GM18519 (cell line): ENCODE data around the gene MYMK.

Experiments
- ATAC-seq: cut with Tn5 transposase; IDR thresholded peaks from one replicate; pipeline ENCODE4 v1.9.1; 2021; ENCODE audit warnings: mild to moderate bottlenecking, moderate library complexity; ENCODE audit not compliant: unreplicated experiment, low FRiP score

MYMK gene

GRCh38 chr9:133489253-133490190 is 35.2 kb downstream of the MYMK start:
- no peak for ATAC-seq

GRCh38 chr9:133488686-133489252 is 36.0 kb downstream of the MYMK start:
- ATAC-seq = no peak

DNA sequence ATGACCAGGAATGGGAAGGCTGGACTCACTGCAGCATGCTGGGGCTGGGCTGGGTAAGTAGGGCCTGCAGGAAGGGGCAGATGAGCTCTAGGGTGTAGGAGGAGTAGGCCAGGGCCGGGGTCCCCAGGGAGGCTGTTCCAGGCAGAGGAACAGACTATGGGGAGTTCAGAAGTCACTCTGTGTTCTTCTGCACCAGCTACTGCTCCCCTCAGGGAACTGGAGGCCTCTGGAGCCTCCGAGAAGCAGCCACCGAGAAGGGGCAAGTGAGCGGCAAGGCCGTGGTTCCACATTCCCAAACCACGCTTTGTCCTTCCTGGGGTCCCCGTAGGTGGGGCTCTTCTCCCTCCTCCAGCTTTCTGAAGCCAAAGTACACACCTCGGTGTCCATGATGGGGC is 37.4 kb downstream of the MYMK start:
- no peak for ATAC-seq

GRCh38 chr9:133485531-133486260 is 39.1 kb downstream of the MYMK start:
- no peak for ATAC-seq

- ATAC-seq = no peak
Measured at GRCh38 chr9:133484671-133485437, 39.9 kb downstream of the MYMK start.

DNA sequence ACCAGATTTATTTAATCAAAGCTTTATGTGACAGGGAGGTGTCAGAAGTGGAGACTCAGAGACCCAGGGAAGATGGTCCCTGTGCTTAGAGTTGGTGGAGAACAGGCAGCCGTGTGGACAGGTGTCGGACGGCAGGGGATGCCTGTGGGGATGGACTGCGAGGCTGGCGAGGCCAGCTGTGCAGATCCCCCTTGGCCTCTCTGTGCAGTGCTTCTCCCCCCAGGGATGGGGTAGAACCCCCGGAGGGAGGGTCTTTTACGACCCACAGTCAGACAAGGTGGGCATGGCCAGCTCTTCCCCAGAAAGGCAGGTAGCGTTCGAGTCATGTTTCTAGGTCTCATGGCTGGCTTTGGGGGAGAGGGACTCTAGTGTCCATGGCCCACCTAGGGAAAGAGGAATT is 41.1 kb downstream of the MYMK start:
- ATAC-seq = no peak

GRCh38 chr9:133478851-133479711 is 45.7 kb downstream of the MYMK start, which contains the start of gene SLC2A6:
SLC2A6 (minus strand) TSS chr9:133479099; CDS start chr9:133479059, 40 bp downstream.
- peak; percentile 74 for ATAC-seq

GRCh38 chr9:133477992-133478850 is 46.5 kb downstream of the MYMK start:
- peak; percentile 14 for ATAC-seq

- no peak for ATAC-seq
Measured at GRCh38 chr9:133477461-133477860, 47.3 kb downstream of the MYMK start.

DNA sequence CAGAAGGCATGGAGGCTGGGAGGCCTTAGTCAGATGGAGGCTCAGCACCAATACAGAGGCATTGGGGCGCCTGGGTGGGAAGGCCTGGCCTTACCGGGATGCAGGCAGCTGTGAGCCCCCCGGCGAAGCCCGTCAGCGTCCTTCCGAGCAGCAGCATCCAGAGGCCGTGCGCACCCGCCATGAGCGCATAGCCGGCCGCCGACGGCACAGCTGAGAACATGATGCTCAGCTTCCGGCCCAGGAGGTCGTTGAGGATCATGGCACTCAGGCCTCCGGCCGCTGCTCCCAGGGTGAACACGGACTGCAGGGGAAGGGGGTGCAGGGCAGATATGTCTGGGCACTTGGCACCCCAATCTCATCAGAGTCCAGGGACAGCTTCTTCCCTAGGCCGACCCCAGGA is 47.8 kb downstream of the MYMK start:
- ATAC-seq = no peak

DNA sequence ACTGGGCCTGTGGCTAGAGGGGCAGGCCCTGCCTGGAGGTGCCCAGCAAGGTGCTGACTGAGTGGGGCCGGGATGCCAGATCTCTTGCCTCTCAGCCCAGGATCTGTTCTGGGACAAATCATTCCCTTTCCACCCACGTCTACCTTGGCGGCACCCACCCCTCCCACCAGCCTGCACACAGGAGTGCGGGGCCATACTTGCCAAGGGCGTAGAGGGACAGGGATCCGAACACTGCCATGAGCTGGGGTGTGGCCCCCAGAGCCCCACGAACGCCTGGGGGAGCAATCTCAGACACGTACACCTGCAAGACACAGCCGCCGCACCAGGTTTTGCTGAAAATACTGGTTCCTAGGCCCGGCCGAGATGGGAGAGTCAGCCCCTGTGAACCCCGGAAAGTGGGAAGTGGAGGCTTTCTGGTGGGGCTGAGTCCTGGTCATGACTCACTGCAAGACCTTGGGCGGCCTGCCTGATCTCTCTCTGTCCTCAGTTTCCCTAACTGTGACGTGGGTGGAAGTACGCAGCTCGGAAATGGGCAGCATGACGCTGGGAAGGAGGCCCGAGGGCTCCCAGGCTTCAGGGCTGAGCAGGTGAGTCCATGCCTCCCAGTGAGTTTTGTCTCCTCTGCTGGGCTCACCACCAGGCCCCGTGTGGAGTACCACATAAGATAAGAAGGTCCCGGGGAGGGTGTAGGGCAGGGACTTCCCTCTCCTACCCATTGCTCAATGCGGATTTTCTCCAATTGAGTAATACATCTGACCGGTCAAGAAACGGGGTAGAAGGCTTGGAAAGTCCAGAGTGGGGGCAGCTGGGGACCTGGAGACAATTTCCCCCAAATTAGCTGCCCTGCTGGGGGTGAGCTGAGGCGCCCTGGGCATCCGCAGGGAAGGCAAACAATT is 48.5 kb downstream of the MYMK start:
- ATAC-seq = no peak

- no peak for ATAC-seq
Measured at GRCh38 chr9:133475292-133476012, 49.3 kb downstream of the MYMK start.

GRCh38 chr9:133474853-133475252 is 49.9 kb downstream of the MYMK start:
- no peak for ATAC-seq

DNA sequence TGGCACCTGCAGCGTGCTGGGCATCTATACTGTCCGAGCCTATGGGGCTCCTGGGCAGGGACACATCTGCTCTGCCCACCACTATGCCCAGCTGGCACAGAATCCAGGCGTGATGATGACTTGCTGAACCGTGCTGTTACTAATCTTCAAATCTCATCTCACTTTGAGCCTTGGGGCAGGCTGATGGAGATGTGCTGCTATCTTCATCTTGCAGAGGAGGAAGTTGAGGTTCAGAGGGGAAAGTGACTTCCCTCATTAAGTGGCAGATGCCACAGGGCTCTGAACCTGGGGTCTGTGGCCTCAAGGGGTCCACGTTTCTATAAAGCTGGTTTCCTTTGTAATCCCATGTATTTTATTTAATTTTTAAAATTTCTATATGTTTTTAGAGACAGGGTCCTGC is 50.5 kb downstream of the MYMK start:
- no peak for ATAC-seq

- no peak for ATAC-seq
Measured at GRCh38 chr9:133473743-133474142, 51.0 kb downstream of the MYMK start.

- no peak for ATAC-seq
Measured at GRCh38 chr9:133472753-133473378, 51.9 kb downstream of the MYMK start.

DNA sequence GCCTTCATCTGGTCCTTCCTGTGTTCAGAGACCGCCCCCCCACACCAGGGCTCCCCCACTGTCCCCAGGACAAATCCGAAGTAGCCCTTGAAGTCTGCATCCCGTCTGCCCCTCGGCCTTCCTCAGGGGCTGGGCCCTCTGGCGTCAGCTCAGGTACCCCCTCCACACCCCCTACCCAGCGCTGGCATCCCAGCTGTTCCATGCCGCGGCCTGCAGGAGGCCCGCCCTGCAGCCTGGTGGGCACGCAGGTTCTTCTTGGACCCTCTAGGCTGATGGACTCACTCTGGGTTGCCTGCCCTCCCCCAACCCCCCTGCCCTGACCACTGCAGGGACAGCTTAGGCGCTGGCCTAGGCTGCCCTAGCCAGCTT is 52.5 kb downstream of the MYMK start:
- no peak for ATAC-seq
